ENCODE results near the gene C1QL3. TPM values are rescaled to one million over a fixed set of nuclear protein-coding genes. Genes with fewer than 3 reads are reported as not detected.

C1QL3 gene
- total and polyA plus RNA-seq, 2 experiments from 2014 or later = 0.34 to 2.3 TPM

DNA sequence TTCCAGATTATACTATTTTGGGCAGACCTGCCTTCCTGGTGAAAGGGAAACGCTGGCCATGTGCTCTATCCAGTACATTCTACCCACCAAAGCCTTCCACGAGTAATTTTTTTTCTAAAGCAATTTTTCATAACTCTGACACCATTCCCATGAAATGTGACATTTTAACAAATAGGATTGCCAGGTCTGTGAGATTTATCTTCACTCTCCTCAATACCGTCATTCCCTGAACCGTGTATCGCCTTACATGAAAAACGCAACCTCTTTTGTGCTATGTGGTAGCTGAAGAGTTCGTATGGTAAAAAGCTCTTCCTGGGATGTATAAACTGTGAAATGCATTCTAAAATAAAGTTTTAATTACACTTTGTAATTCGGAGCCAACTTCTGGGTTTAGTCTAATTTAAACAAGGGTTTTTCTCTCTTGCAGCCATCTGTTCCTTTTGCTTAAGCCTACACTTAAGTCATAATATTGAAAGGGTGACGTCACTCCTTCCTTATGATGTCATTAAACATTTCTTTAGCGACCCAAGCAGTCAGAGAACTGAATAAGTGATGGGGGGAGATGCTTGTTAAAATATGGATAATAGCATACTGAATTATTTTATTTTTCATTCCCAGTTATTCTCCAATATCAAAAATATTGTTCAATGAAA is 27.7 kb downstream of the C1QL3 start:
- Mint-ChIP-seq H3K9me3 (no peaks in the 10 kb centered on the region), H3K27ac (no peak overlapping the region), H3K27me3 (ENCODE audit: insufficient read depth, low read depth, poor library complexity) (peaks cover 5% of the 10 kb centered on the region), H3K36me3 (ENCODE audit: low read depth) (no peaks in the 10 kb centered on the region), H3K4me3 (no peak overlapping the region), H3K4me1 (no peaks in the 10 kb centered on the region; the same call in 2 of the 3 replicates)
- Histone ChIP-seq H3F3A (replicated peaks; ENCODE audit: low read depth) (no peaks in the 10 kb centered on the region), H3K4me2 (no peak overlapping the region), H3K79me2 (replicated peaks; ENCODE audit: insufficient read depth) (no peaks in the 10 kb centered on the region), H3K4me1 (ENCODE audit: insufficient read depth) (no peaks in the 10 kb centered on the region), H3K9me2 (ENCODE audit: insufficient read depth) (no peaks in the 10 kb centered on the region), H3K4me3 (no peak overlapping the region), H2AFZ (no peak overlapping the region), H4K20me1 (replicated peaks; ENCODE audit: insufficient read depth) (no peaks in the 10 kb centered on the region), H3K27me3 (ENCODE audit: insufficient read depth) (no peaks in the 10 kb centered on the region), H3K27ac (ENCODE audit: low read depth) (no peak overlapping the region), H3K36me3 (ENCODE audit: insufficient read depth) (no peaks in the 10 kb centered on the region)
- no peak for ATAC-seq
- TF ChIP-seq POLR2AphosphoS5 (IDR thresholded peaks at IDR 0.05; ENCODE audit: low read depth) (no peak), STAT1 (IDR thresholded peaks at IDR 0.05; ENCODE audit: unreplicated experiment) (no peak), EZH2phosphoT487 (IDR thresholded peaks at IDR 0.05; ENCODE audit: unreplicated experiment) (no peak), JUNB (IDR thresholded peaks at IDR 0.05; ENCODE audit: unreplicated experiment) (no peak), ZNF114 (CRISPR knock-in tag; IDR thresholded peaks at IDR 0.05) (no peak)
- TF ChIP-seq, protein P1, sequence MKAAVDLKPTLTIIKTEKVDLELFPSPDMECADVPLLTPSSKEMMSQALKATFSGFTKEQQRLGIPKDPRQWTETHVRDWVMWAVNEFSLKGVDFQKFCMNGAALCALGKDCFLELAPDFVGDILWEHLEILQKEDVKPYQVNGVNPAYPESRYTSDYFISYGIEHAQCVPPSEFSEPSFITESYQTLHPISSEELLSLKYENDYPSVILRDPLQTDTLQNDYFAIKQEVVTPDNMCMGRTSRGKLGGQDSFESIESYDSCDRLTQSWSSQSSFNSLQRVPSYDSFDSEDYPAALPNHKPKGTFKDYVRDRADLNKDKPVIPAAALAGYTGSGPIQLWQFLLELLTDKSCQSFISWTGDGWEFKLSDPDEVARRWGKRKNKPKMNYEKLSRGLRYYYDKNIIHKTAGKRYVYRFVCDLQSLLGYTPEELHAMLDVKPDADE (IDR thresholded peaks at IDR 0.05) = no peak
- TF ChIP-seq, protein P2, sequence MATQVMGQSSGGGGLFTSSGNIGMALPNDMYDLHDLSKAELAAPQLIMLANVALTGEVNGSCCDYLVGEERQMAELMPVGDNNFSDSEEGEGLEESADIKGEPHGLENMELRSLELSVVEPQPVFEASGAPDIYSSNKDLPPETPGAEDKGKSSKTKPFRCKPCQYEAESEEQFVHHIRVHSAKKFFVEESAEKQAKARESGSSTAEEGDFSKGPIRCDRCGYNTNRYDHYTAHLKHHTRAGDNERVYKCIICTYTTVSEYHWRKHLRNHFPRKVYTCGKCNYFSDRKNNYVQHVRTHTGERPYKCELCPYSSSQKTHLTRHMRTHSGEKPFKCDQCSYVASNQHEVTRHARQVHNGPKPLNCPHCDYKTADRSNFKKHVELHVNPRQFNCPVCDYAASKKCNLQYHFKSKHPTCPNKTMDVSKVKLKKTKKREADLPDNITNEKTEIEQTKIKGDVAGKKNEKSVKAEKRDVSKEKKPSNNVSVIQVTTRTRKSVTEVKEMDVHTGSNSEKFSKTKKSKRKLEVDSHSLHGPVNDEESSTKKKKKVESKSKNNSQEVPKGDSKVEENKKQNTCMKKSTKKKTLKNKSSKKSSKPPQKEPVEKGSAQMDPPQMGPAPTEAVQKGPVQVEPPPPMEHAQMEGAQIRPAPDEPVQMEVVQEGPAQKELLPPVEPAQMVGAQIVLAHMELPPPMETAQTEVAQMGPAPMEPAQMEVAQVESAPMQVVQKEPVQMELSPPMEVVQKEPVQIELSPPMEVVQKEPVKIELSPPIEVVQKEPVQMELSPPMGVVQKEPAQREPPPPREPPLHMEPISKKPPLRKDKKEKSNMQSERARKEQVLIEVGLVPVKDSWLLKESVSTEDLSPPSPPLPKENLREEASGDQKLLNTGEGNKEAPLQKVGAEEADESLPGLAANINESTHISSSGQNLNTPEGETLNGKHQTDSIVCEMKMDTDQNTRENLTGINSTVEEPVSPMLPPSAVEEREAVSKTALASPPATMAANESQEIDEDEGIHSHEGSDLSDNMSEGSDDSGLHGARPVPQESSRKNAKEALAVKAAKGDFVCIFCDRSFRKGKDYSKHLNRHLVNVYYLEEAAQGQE (IDR thresholded peaks at IDR 0.05; ENCODE audit: unreplicated experiment) = no peak
- DNase-seq (ENCODE audit: low spot score) = no peak

- H3K79me2 ChIP-seq (replicated peaks; ENCODE audit: insufficient read depth) = no peaks in the 10 kb centered on the region
- H3K4me3 Mint-ChIP-seq = no peak overlapping the region
- TF ChIP-seq STAT1 (IDR thresholded peaks at IDR 0.05; ENCODE audit: unreplicated experiment) (no peak), JUNB (IDR thresholded peaks at IDR 0.05; ENCODE audit: unreplicated experiment) (no peak), POLR2AphosphoS5 (IDR thresholded peaks at IDR 0.05; ENCODE audit: low read depth) (no peak), CREB1 (CRISPR knock-in tag; IDR thresholded peaks at IDR 0.05; ENCODE audit: low read depth) (no peak), NANOG (IDR thresholded peaks at IDR 0.05; ENCODE audit: borderline replicate concordance) (no peak)
- TF ChIP-seq, protein P3, sequence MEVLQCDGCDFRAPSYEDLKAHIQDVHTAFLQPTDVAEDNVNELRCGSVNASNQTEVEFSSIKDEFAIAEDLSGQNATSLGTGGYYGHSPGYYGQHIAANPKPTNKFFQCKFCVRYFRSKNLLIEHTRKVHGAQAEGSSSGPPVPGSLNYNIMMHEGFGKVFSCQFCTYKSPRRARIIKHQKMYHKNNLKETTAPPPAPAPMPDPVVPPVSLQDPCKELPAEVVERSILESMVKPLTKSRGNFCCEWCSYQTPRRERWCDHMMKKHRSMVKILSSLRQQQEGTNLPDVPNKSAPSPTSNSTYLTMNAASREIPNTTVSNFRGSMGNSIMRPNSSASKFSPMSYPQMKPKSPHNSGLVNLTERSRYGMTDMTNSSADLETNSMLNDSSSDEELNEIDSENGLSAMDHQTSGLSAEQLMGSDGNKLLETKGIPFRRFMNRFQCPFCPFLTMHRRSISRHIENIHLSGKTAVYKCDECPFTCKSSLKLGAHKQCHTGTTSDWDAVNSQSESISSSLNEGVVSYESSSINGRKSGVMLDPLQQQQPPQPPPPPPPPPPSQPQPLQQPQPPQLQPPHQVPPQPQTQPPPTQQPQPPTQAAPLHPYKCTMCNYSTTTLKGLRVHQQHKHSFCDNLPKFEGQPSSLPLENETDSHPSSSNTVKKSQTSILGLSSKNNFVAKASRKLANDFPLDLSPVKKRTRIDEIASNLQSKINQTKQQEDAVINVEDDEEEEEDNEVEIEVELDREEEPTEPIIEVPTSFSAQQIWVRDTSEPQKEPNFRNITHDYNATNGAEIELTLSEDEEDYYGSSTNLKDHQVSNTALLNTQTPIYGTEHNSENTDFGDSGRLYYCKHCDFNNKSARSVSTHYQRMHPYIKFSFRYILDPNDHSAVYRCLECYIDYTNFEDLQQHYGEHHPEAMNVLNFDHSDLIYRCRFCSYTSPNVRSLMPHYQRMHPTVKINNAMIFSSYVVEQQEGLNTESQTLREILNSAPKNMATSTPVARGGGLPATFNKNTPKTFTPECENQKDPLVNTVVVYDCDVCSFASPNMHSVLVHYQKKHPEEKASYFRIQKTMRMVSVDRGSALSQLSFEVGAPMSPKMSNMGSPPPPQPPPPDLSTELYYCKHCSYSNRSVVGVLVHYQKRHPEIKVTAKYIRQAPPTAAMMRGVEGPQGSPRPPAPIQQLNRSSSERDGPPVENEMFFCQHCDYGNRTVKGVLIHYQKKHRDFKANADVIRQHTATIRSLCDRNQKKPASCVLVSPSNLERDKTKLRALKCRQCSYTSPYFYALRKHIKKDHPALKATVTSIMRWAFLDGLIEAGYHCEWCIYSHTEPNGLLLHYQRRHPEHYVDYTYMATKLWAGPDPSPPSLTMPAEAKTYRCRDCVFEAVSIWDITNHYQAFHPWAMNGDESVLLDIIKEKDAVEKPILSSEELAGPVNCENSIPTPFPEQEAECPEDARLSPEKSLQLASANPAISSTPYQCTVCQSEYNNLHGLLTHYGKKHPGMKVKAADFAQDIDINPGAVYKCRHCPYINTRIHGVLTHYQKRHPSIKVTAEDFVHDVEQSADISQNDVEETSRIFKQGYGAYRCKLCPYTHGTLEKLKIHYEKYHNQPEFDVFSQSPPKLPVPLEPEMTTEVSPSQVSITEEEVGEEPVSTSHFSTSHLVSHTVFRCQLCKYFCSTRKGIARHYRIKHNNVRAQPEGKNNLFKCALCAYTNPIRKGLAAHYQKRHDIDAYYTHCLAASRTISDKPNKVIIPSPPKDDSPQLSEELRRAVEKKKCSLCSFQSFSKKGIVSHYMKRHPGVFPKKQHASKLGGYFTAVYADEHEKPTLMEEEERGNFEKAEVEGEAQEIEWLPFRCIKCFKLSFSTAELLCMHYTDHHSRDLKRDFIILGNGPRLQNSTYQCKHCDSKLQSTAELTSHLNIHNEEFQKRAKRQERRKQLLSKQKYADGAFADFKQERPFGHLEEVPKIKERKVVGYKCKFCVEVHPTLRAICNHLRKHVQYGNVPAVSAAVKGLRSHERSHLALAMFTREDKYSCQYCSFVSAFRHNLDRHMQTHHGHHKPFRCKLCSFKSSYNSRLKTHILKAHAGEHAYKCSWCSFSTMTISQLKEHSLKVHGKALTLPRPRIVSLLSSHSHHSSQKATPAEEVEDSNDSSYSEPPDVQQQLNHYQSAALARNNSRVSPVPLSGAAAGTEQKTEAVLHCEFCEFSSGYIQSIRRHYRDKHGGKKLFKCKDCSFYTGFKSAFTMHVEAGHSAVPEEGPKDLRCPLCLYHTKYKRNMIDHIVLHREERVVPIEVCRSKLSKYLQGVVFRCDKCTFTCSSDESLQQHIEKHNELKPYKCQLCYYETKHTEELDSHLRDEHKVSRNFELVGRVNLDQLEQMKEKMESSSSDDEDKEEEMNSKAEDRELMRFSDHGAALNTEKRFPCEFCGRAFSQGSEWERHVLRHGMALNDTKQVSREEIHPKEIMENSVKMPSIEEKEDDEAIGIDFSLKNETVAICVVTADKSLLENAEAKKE (CRISPR knock-in tag; IDR thresholded peaks at IDR 0.05) = no peak
Measured at GRCh38 chr10:16491933-16492332, 29.7 kb downstream of the C1QL3 start.

More at GRCh38 chr10:16491933-16492332, 29.7 kb downstream of the C1QL3 start:
- Histone ChIP-seq H4K20me1 (replicated peaks; ENCODE audit: insufficient read depth) (no peaks in the 10 kb centered on the region), H3K27ac (ENCODE audit: low read depth) (no peak overlapping the region), H3K27me3 (ENCODE audit: insufficient read depth) (no peaks in the 10 kb centered on the region), H3K36me3 (ENCODE audit: insufficient read depth) (no peaks in the 10 kb centered on the region), H3K4me2 (no peak overlapping the region), H3F3A (replicated peaks; ENCODE audit: low read depth) (no peaks in the 10 kb centered on the region), H3K9me2 (ENCODE audit: insufficient read depth) (no peaks in the 10 kb centered on the region), H2AFZ (no peak overlapping the region), H3K4me1 (ENCODE audit: insufficient read depth) (no peaks in the 10 kb centered on the region), H3K4me3 (no peak overlapping the region)
- no peak overlapping the region for H3K27ac Mint-ChIP-seq
- peaks cover 5% of the 10 kb centered on the region for H3K27me3 Mint-ChIP-seq (ENCODE audit: insufficient read depth, low read depth, poor library complexity)
- no peaks in the 10 kb centered on the region for H3K36me3 Mint-ChIP-seq (ENCODE audit: low read depth)
- no peaks in the 10 kb centered on the region; the same call in 2 of the 3 replicates for H3K4me1 Mint-ChIP-seq
- no peaks in the 10 kb centered on the region for H3K9me3 Mint-ChIP-seq
- ATAC-seq (no peak), DNase-seq (ENCODE audit: low spot score) (no peak)
